ENCODE data around the gene CCDC60.

DNA sequence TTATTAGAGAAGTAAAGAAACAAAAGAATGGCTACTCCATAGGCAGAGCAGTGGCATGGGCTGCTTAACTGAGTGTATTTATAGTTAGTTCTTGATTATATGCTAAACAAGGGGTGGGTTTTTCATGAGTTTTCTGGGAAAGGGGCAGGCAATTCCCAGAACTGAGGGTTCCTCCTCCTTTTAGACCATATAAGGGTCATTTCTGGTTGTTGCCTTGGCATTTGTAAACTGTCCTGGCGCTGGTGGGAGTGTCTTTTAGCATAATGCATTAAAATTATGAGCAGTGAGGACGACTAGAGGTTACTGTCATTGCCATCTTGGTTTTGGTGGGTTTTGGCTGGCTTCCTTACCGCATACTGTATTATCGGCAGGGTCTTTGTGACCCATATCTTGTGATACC is 40.1 kb downstream of the CCDC60 start:
- TF ChIP-seq, protein P1, sequence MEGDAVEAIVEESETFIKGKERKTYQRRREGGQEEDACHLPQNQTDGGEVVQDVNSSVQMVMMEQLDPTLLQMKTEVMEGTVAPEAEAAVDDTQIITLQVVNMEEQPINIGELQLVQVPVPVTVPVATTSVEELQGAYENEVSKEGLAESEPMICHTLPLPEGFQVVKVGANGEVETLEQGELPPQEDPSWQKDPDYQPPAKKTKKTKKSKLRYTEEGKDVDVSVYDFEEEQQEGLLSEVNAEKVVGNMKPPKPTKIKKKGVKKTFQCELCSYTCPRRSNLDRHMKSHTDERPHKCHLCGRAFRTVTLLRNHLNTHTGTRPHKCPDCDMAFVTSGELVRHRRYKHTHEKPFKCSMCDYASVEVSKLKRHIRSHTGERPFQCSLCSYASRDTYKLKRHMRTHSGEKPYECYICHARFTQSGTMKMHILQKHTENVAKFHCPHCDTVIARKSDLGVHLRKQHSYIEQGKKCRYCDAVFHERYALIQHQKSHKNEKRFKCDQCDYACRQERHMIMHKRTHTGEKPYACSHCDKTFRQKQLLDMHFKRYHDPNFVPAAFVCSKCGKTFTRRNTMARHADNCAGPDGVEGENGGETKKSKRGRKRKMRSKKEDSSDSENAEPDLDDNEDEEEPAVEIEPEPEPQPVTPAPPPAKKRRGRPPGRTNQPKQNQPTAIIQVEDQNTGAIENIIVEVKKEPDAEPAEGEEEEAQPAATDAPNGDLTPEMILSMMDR (IDR thresholded peaks at IDR 0.05 in 4 of 5, conservative IDR thresholded peaks at IDR 0.05 in 1 of 5), result no peak
- no peak for TF ChIP-seq POLR2A (IDR thresholded peaks at IDR 0.05)

Measured in gastrocnemius medialis (tissue), 4 donors.